HepG2 (cell line): Measurements from ENCODE around the gene CD207. TPM values are rescaled to one million over a fixed set of nuclear protein-coding genes. Genes with fewer than 3 reads are reported as not detected.

Source experiments
- ATAC-seq: fragments of 200-7000 bp; cut with Tn5 transposase; 3 replicates; pipeline ENCODE4 v1.9.1; 2020; ENCODE audit warnings: mild to moderate bottlenecking, moderate library complexity
- BruUV-seq: library from RNA; stranded (reverse); fragments of 400-500 nt; replicated peaks from 2 replicates; lab custom pipeline; 2021; lab: Mats Ljungman, UMichigan
- CTCF ChIA-PET: fragments of 300-600 bp; formaldehyde crosslinking; extraction: SDS; loops from one replicate; lab custom pipeline; 2021; ENCODE audit warnings: low total read pairs, inconsistent platforms, low intra/inter-chr PET ratio; lab: Yijun Ruan, JAX
- POLR2A ChIA-PET: fragments of 350-600 bp; sonication (Branson Sonifier 250); formaldehyde crosslinking; loops from one replicate; lab custom pipeline; 2020; ENCODE audit warnings: antibody characterized with exemption, inconsistent platforms; lab: Yijun Ruan, JAX
- DNase-seq: peaks from one replicate; pipeline ENCODE4 v3.0.0-alpha.2; 2015; ENCODE audit warnings: low spot score
- FAIRE-seq: peaks from 3 replicates; lab custom pipeline; 2011; peaks lifted over from hg19 to GRCh38; lab: Jason Lieb, UNC
- H2AFZ ChIP-seq: one replicate; pipeline ENCODE4 v1.6.1; 2011; ENCODE audit warnings: low read length, inconsistent platforms
- H3K27ac ChIP-seq: fragments of 300-600 bp; 3 replicates; pipeline ENCODE4 v1.8.0; 2011; ENCODE audit warnings: mixed run types, mild to moderate bottlenecking, mixed read lengths, low read length, inconsistent platforms; ENCODE audit not compliant: insufficient read depth; ENCODE audit errors: extremely low read length
- H3K27me3 ChIP-seq, 2 experiments: fragments of 200-600 bp in 1 of 2; 2 replicates in 1 of 2; 3 replicates in 1 of 2; pipeline versions ENCODE4 v1.6.0 to v1.8.0; 2011; ENCODE audit warnings: low read length in 2 of 2, mild to moderate bottlenecking in 2 of 2, moderate library complexity in 2 of 2, inconsistent platforms in 1 of 2; ENCODE audit not compliant: insufficient read depth in 2 of 2, control insufficient read depth in 1 of 2
- H3K36me3 ChIP-seq, 2 experiments: fragments of 200-600 bp in 1 of 2; replicated peaks in 1 of 2; 2 replicates in 1 of 2; 3 replicates in 1 of 2; pipeline versions ENCODE4 v1.5.1 to v1.8.0; 2011; ENCODE audit warnings: low read length in 2 of 2, inconsistent platforms in 1 of 2; ENCODE audit not compliant: insufficient read depth in 2 of 2, control insufficient read depth in 1 of 2
- H3K4me1 ChIP-seq: 2 replicates; pipeline ENCODE4 v1.5.1; 2012; ENCODE audit warnings: low read length, inconsistent platforms; ENCODE audit not compliant: insufficient read depth
- H3K4me2 ChIP-seq: 2 replicates; pipeline ENCODE4 v1.6.0; 2011; ENCODE audit warnings: low read depth, low read length, inconsistent platforms
- H3K4me3 ChIP-seq, 3 experiments: fragments of 200-600 bp in 1 of 3; sonication (generic), shearing (Covaris generic) in 1 of 3; replicated peaks in 1 of 3; 2 replicates each; pipeline ENCODE4 v1.5.1; 2011 to 2016; ENCODE audit warnings: low read length in 3 of 3, inconsistent platforms in 2 of 3, low read depth in 2 of 3, mild to moderate bottlenecking in 2 of 3, control low read depth in 1 of 3, mixed read lengths in 1 of 3; ENCODE audit not compliant: insufficient read depth in 1 of 3
- H3K79me2 ChIP-seq: one replicate; pipeline ENCODE4 v1.6.1; 2011; ENCODE audit warnings: low read length, inconsistent platforms; ENCODE audit not compliant: insufficient read depth
- H3K9ac ChIP-seq: 2 replicates; pipeline ENCODE4 v1.6.0; 2011; ENCODE audit warnings: mild to moderate bottlenecking, low read depth, low read length, inconsistent platforms; ENCODE audit not compliant: insufficient read depth
- H3K9me3 ChIP-seq: 2 replicates; pipeline ENCODE4 v1.5.1; 2012; ENCODE audit warnings: mild to moderate bottlenecking, low read length
- H4K20me1 ChIP-seq: 2 replicates; pipeline ENCODE4 v1.6.0; 2011; ENCODE audit warnings: inconsistent platforms, mild to moderate bottlenecking, low read length, moderate library complexity; ENCODE audit not compliant: insufficient read depth
- ATF7 ChIP-seq, 2 experiments: fragments of 450-650 bp in 1 of 2; sonication (generic) in 1 of 2; formaldehyde crosslinking in 1 of 2; IDR thresholded peaks; 2 replicates each; pipeline versions ENCODE4 v1.4.0 to v1.6.1; 2016 to 2020; ENCODE audit warnings: antibody characterized with exemption in 1 of 2, mild to moderate bottlenecking in 1 of 2, missing genetic modification reagents in 1 of 2
- EED ChIP-seq: sonication (generic); formaldehyde crosslinking; IDR thresholded peaks from 2 replicates; pipeline ENCODE4 v1.5.0; 2020; ENCODE audit warnings: mild to moderate bottlenecking, missing genetic modification reagents
- HOXA3 ChIP-seq: sonication (generic); formaldehyde crosslinking; IDR thresholded peaks from 2 replicates; pipeline ENCODE4 v1.5.0; 2020; ENCODE audit warnings: missing genetic modification reagents
- MTF2 ChIP-seq: sonication (generic); formaldehyde crosslinking; IDR thresholded peaks from 2 replicates; pipeline ENCODE4 v1.5.0; 2020; ENCODE audit warnings: missing genetic modification reagents, borderline replicate concordance
- SNRNP70 ChIP-seq: fragments of 200-400 bp; formaldehyde crosslinking; IDR thresholded peaks from 2 replicates; pipeline ENCODE4 v1.6.1; 2017; ENCODE audit warnings: mild to moderate bottlenecking, low read depth, low read length, moderate library complexity
- SRSF1 ChIP-seq: fragments of 200-400 bp; formaldehyde crosslinking; optimal IDR thresholded peaks from 2 replicates; pipeline ENCODE3; 2017; ENCODE audit warnings: mild to moderate bottlenecking, low read depth, low read length, moderate library complexity
- ZFP62 ChIP-seq: sonication (generic); formaldehyde crosslinking; IDR thresholded peaks from 2 replicates; pipeline ENCODE4 v1.4.0; 2020; ENCODE audit warnings: missing genetic modification reagents
- ZNF687 ChIP-seq: sonication (generic); formaldehyde crosslinking; IDR thresholded peaks from 2 replicates; pipeline ENCODE4 v1.5.1; 2020; ENCODE audit warnings: mild to moderate bottlenecking, missing genetic modification reagents, moderate library complexity
- WGBS: methylation state at CpG from one replicate; pipeline ENCODE4 v1.1.6; 2017; ENCODE audit warnings: low lambda C conversion rate; 5-methylcytosine and 5-hydroxymethylcytosine counted together
- in situ Hi-C: cut with HindIII; loops from 2 replicates; pipeline ENCODE4 v1.10.0; 2017; ENCODE audit warnings: low pct_unique_long_range_greater_than_20kb; ENCODE audit not compliant: extremely low pct_ligation_motif_present
- intact Hi-C: fragments of 100-400 bp; cut with micrococcal nuclease; formaldehyde crosslinking; loops from one replicate; pipeline ENCODE4 v1.10.0; 2022; ENCODE audit not compliant: unreplicated experiment
- polyA plus RNA-seq, 8 experiments: library from polyadenylated mRNA; depleted of rRNA in 3 of 8; stranded (reverse) in 7 of 8; unstranded in 1 of 8; fragments of >200 nt; fragmentation: Illumina TruSeq in 4 of 8; extraction: Trizol in 4 of 8; gene quantifications; 2 replicates each; pipeline versions ENCODE4 v1.2.1 to v1.2.3, GENCODE V29; 2011 to 2016; ENCODE audit warnings: low read depth in 4 of 8, missing spikeins in 1 of 8, mixed read lengths in 1 of 8; ENCODE audit not compliant: insufficient read depth in 1 of 8
- total RNA-seq, 5 experiments: library from RNA; depleted of rRNA; stranded (reverse); fragments of >200 nt; fragmentation: Illumina TruSeq; extraction: Trizol; gene quantifications; 2 replicates each; pipeline ENCODE4 v1.2.3, GENCODE V29; 2016; ENCODE audit warnings: low read depth in 1 of 5
- TF ChIP-seq, protein P1 (sequence below): IDR thresholded peaks from 2 replicates; pipeline ENCODE4 v1.6.1; 2016; ENCODE audit warnings: missing compliant biosample characterization, missing genetic modification reagents, borderline replicate concordance

Gene CD207
- total and polyA plus RNA-seq, 2 of the 13 experiments (the other 11 are each of a cell fraction or from before 2014, with no cell fraction given) = 0.09 to 0.15 TPM

DNA sequence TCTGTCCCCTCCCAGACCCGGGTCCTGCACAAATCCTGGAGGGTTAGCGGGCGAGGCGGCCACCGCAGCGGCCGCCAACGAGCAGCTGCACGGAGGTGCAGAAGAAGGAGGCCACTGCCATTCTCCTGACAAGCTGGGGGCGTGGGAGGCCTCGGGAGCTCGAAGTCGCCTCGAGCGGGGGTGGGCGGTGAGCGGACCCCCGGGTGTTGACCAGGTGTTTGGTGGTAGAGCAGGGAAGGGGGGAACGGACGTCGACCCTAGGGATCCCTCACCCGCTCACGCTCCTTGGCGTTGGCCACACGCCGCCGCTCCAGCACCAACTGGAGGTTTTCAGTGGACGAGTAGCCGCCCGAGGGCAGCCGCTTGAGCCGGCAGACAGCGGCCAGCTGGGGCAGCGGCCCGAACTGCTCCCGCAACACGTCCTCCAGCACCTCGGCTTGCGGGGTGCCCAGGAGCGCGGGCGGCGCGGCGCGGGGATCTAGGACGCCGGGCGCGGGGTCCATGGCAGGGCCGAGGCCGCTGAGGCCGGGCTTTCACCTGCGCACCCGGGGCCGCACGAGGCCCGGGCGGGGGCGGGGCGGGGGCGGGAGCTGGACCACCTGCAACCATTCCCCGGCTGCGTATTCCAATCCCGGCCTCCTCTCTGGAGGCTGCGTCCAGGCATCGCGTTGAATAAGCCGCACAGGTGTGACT is 45.3 kb downstream of the CD207 start, which contains the start of gene FIGLA:
Gene FIGLA (minus strand): TSS at position 508 of the 693 bp plus-strand sequence. CDS start 5 bp downstream, at position 503.
- Histone ChIP-seq H3K4me1 (peaks cover 18% of the 10 kb centered on the region), H3K9ac (no peak within 1 kb of the TSS), H3K27me3 (peaks cover 0 to 5% of the 10 kb centered on the region in 2 experiments; a peak in 1 of 5 replicates), H3K9me3 (no peaks in the 10 kb centered on the region), H4K20me1 (no peaks in the 10 kb centered on the region), H3K4me3 (no peak within 1 kb of the TSS), H3K79me2 (no peaks in the 10 kb centered on the region), H3K36me3 (no peaks in the 10 kb centered on the region), H3K4me2 (peak within 1 kb of the TSS; percentile 32), H3K27ac (no peak within 1 kb of the TSS), H2AFZ (peak within 1 kb of the TSS; percentile 31)
- intact Hi-C loops = no loop called here
- BruUV-seq = no TSS peak
- ChIA-PET CTCF (interaction anchor here (1.1 to 3.0 kb wide), 6 partner anchors 72 to 157 kb away, joined by 4 to 37 read pairs (median 20); no protein-coding TSS in a partner anchor), POLR2A (no interaction called here)
- ATAC-seq (peak; percentile 20; the same call in 2 of the 3 replicates), FAIRE-seq (no peak), DNase-seq (no peak)
- TF ChIP-seq ATF7 (IDR thresholded peaks at IDR 0.05) = no peak
- no peak for TF ChIP-seq ATF7 (CRISPR knock-in tag; IDR thresholded peaks at IDR 0.05)
- TF ChIP-seq HOXA3 (CRISPR knock-in tag) = peak; percentile 22; the same call in 1 of the 2 replicates
- TF ChIP-seq MTF2 = no peak
- 0 out of 2 replicates have a peak, but pooled peaks have one; percentile 36 for TF ChIP-seq ZFP62 (CRISPR knock-in tag)
- peak; percentile 53; the same call in 1 of the 2 replicates for TF ChIP-seq ZNF687 (CRISPR knock-in tag)
- TF ChIP-seq, protein P1, sequence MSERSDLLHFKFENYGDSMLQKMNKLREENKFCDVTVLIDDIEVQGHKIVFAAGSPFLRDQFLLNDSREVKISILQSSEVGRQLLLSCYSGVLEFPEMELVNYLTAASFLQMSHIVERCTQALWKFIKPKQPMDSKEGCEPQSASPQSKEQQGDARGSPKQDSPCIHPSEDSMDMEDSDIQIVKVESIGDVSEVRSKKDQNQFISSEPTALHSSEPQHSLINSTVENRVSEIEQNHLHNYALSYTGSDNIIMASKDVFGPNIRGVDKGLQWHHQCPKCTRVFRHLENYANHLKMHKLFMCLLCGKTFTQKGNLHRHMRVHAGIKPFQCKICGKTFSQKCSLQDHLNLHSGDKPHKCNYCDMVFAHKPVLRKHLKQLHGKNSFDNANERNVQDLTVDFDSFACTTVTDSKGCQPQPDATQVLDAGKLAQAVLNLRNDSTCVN (CRISPR knock-in tag) = 0 out of 2 replicates have a peak, but pooled peaks have one; percentile 4
- no peak for TF ChIP-seq SNRNP70
- TF ChIP-seq EED (CRISPR knock-in tag) = 0 out of 2 replicates have a peak, but pooled peaks have one; percentile 7
- no peak for TF ChIP-seq SRSF1
- WGBS = 86% methylated on average over 31 of the region's 69 CpGs
- in situ Hi-C loops = loop anchor here (5.0 kb wide), 2 partner anchors 72 to 157 kb away; no protein-coding TSS in a partner anchor
